ENCODE measurements around the gene CYSTM1. TPM values are rescaled to one million over a fixed set of nuclear protein-coding genes. Genes with fewer than 3 reads are reported as not detected.

The CYSTM1 gene
- total and polyA plus RNA-seq, 2 donors (not counting 3 experiments of a cell fraction or from before 2014, with no cell fraction given), result 28.9 to 41.5 TPM

GRCh38 chr5:140175367-140176030, 511 bp downstream of the CYSTM1 start:
- no peaks in the 10 kb centered on the region for H3K9me3 ChIP-seq (replicated peaks; ENCODE audit: control insufficient read depth, insufficient read depth, low read length)
- peak overlapping the region; percentile 77 for H3K4me2 ChIP-seq (ENCODE audit: insufficient read depth, low read length)
- H3K36me3 ChIP-seq (ENCODE audit: control insufficient read depth in 2 of 2, extremely low read depth in 1 of 2, insufficient read depth in 2 of 2, low read length in 2 of 2), result no peaks in the 10 kb centered on the region
- H3K27ac ChIP-seq (ENCODE audit: insufficient read depth, low read depth, low read length), result peak overlapping the region; percentile 75
- no peaks in the 10 kb centered on the region for H3K79me2 ChIP-seq (ENCODE audit: control insufficient read depth, insufficient read depth, low read length)
- H2AFZ ChIP-seq (ENCODE audit: low read depth, low read length), result peak overlapping the region; percentile 82
- DNase-seq (ENCODE audit: low read depth, low spot score) (peak; percentile 65), FAIRE-seq (peak; percentile 33)
- no peaks in the 10 kb centered on the region for H3K9me1 ChIP-seq (replicated peaks; ENCODE audit: control insufficient read depth, extremely low read depth, insufficient read depth, low read length)
- H3K4me3 ChIP-seq (replicated peaks in 1 of 3; ENCODE audit: insufficient read depth in 1 of 3, low read depth in 1 of 3, low read length in 3 of 3), result peak overlapping the region; percentile 49 to 100 (median 56)
- no peaks in the 10 kb centered on the region for H4K20me1 ChIP-seq (replicated peaks; ENCODE audit: control insufficient read depth, extremely low read depth, insufficient read depth, low read length)
- intact Hi-C loops (cut with micrococcal nuclease) (loop anchor here (2.0 to 5.0 kb wide), 2 partner anchors 65 to 182 kb away; no protein-coding TSS in a partner anchor), dilution Hi-C loops (cut with MboI; ENCODE audit: extremely low pct_ligation_motif_present, low sequenced_read_pairs) (no loop called here)
- POLR2A ChIA-PET, result no interaction called here
- CTCF ChIA-PET, result interaction anchor here (0.7 to 3.1 kb wide), 7 partner anchors 16 to 184 kb away, joined by 3 to 12 read pairs (median 3); no protein-coding TSS in a partner anchor
- peak overlapping the region; percentile 92 for H3K9ac ChIP-seq (replicated peaks; ENCODE audit: extremely low read depth, insufficient read depth, low read length)
- H3K27me3 ChIP-seq (ENCODE audit: control insufficient read depth in 2 of 2, insufficient read depth in 2 of 2, low read length in 2 of 2), result peaks cover 0 to 1% of the 10 kb centered on the region in 2 experiments
- no peak for TF ChIP-seq FOS (IDR thresholded peaks at IDR 0.05; ENCODE audit: borderline replicate concordance, insufficient read depth, low read length)
- TF ChIP-seq POLR2AphosphoS5 (IDR thresholded peaks at IDR 0.05; ENCODE audit: insufficient read depth, low read depth, low read length), result no peak
- TF ChIP-seq CTCF (IDR thresholded peaks at IDR 0.05; ENCODE audit: extremely low read depth in 1 of 2, insufficient read depth in 1 of 2, low read depth in 1 of 2, low read length in 2 of 2), result peak in 1 of 2 donors; percentile 35
- peaks cover 11% of the 10 kb centered on the region for H3K4me1 ChIP-seq (ENCODE audit: control insufficient read depth, extremely low read depth, insufficient read depth, low read length)
- no TSS peak for BruUV-seq (replicated peaks)

- dilution Hi-C loops (cut with MboI; ENCODE audit: extremely low pct_ligation_motif_present, low sequenced_read_pairs), result no loop called here
- peaks cover 11% of the 10 kb centered on the region for H3K4me1 ChIP-seq (ENCODE audit: control insufficient read depth, extremely low read depth, insufficient read depth, low read length)
- peak overlapping the region; percentile 82 for H2AFZ ChIP-seq (ENCODE audit: low read depth, low read length)
- ChIA-PET CTCF (interaction anchor here (1.4 to 3.1 kb wide), 2 partner anchors 20 to 64 kb away, joined by 3 to 12 read pairs; no protein-coding TSS in a partner anchor), POLR2A (no interaction called here)
- peak overlapping the region; percentile 75 for H3K27ac ChIP-seq (ENCODE audit: insufficient read depth, low read depth, low read length)
- H3K4me3 ChIP-seq (replicated peaks in 1 of 3; ENCODE audit: insufficient read depth in 1 of 3, low read depth in 1 of 3, low read length in 3 of 3), result peak overlapping the region; percentile 49 to 100 (median 56)
- TF ChIP-seq POLR2A (IDR thresholded peaks at IDR 0.05; ENCODE audit: low read depth, low read length) (no peak), POLR2AphosphoS5 (IDR thresholded peaks at IDR 0.05; ENCODE audit: insufficient read depth, low read depth, low read length) (no peak), GATA2 (IDR thresholded peaks at IDR 0.05; ENCODE audit: insufficient read depth, insufficient read length, low read depth, low read length) (no peak), EZH2 (IDR thresholded peaks at IDR 0.05; ENCODE audit: borderline replicate concordance, low read depth, low read length, severe bottlenecking) (no peak), MAX (IDR thresholded peaks at IDR 0.05; ENCODE audit: insufficient read depth, insufficient read length) (no peak), JUN (IDR thresholded peaks at IDR 0.05; ENCODE audit: borderline replicate concordance, insufficient read depth, insufficient read length, low read depth) (no peak), MYC (IDR thresholded peaks at IDR 0.05; ENCODE audit: low read depth, low read length) (no peak), CTCF (IDR thresholded peaks at IDR 0.05; ENCODE audit: extremely low read depth in 1 of 2, insufficient read depth in 1 of 2, low read depth in 1 of 2, low read length in 2 of 2) (no peak), FOS (IDR thresholded peaks at IDR 0.05; ENCODE audit: borderline replicate concordance, insufficient read depth, low read length) (no peak)
- intact Hi-C loops (cut with micrococcal nuclease), result loop anchor here (5.0 kb wide), 1 partner anchor 181 kb away; no protein-coding TSS in a partner anchor
- no peaks in the 10 kb centered on the region for H3K36me3 ChIP-seq (ENCODE audit: control insufficient read depth in 2 of 2, extremely low read depth in 1 of 2, insufficient read depth in 2 of 2, low read length in 2 of 2)
- no peaks in the 10 kb centered on the region for H3K9me3 ChIP-seq (replicated peaks; ENCODE audit: control insufficient read depth, insufficient read depth, low read length)
- BruUV-seq (replicated peaks), result no TSS peak
- H3K27me3 ChIP-seq (ENCODE audit: control insufficient read depth in 2 of 2, insufficient read depth in 2 of 2, low read length in 2 of 2), result peaks cover 0 to 1% of the 10 kb centered on the region in 2 experiments
- no peak for DNase-seq (ENCODE audit: low read depth, low spot score)
- no peaks in the 10 kb centered on the region for H3K79me2 ChIP-seq (ENCODE audit: control insufficient read depth, insufficient read depth, low read length)
- no peaks in the 10 kb centered on the region for H3K9me1 ChIP-seq (replicated peaks; ENCODE audit: control insufficient read depth, extremely low read depth, insufficient read depth, low read length)
- FAIRE-seq, result no peak
- peak overlapping the region; percentile 92 for H3K9ac ChIP-seq (replicated peaks; ENCODE audit: extremely low read depth, insufficient read depth, low read length)
- peak overlapping the region; percentile 77 for H3K4me2 ChIP-seq (ENCODE audit: insufficient read depth, low read length)
- H4K20me1 ChIP-seq (replicated peaks; ENCODE audit: control insufficient read depth, extremely low read depth, insufficient read depth, low read length), result no peaks in the 10 kb centered on the region
Observed at GRCh38 chr5:140176031-140176387, 1.0 kb downstream of the CYSTM1 start.
